Neural cell (in vitro differentiated cells): ENCODE data around the gene RNF41. TPM values are rescaled to one million over a fixed set of nuclear protein-coding genes. Genes with fewer than 3 reads are reported as not detected.

Experiments
- H2AFZ ChIP-seq: fragments of 200-600, 300-800 bp; sonication (generic), shearing (Covaris generic); 2 replicates; pipeline ENCODE4 v1.6.0; 2014; ENCODE audit warnings: low read depth, mild to moderate bottlenecking, antibody characterized with exemption, low read length, moderate library complexity
- H3F3A ChIP-seq: fragments of 200-600 bp; shearing (Covaris generic); 2 replicates; pipeline ENCODE4 v1.6.1; 2016; ENCODE audit warnings: mild to moderate bottlenecking, moderate library complexity, mixed read lengths, antibody characterized with exemption, low read length; ENCODE audit not compliant: insufficient read depth, poor library complexity, severe bottlenecking
- H3K27ac ChIP-seq: fragments of 200-600, 300-800 bp; sonication (generic), shearing (Covaris generic); 2 replicates; pipeline ENCODE4 v1.5.1; 2014; ENCODE audit warnings: mild to moderate bottlenecking, low read length, moderate library complexity
- H3K27me3 ChIP-seq: fragments of 300-800, 200-600 bp; sonication (generic), shearing (Covaris generic); 2 replicates; pipeline ENCODE4 v1.6.0; 2014; ENCODE audit warnings: mild to moderate bottlenecking, low read depth, low read length, moderate library complexity; ENCODE audit not compliant: insufficient read depth
- H3K36me3 ChIP-seq: fragments of 300-800, 200-600 bp; sonication (generic), shearing (Covaris generic); 2 replicates; pipeline ENCODE4 v1.5.1; 2014; ENCODE audit warnings: mild to moderate bottlenecking, antibody characterized with exemption, low read length, moderate library complexity; ENCODE audit not compliant: insufficient read depth
- H3K4me2 ChIP-seq: fragments of 300-800, 200-600 bp; sonication (generic), shearing (Covaris generic); 2 replicates; pipeline ENCODE4 v1.6.0; 2014; ENCODE audit warnings: mild to moderate bottlenecking, low read length
- H3K4me3 ChIP-seq: fragments of 300-800, 200-600 bp; sonication (generic), shearing (Covaris generic); 2 replicates; pipeline ENCODE4 v1.5.1; 2014; ENCODE audit warnings: mild to moderate bottlenecking, low read length, moderate library complexity
- H3K79me2 ChIP-seq: fragments of 200-600 bp; shearing (Covaris generic); replicated peaks from 2 replicates; pipeline ENCODE4 v1.6.0; 2014; ENCODE audit warnings: mild to moderate bottlenecking, low read length, moderate library complexity; ENCODE audit not compliant: insufficient read depth
- H3K9ac ChIP-seq: fragments of 300-800, 200-600 bp; sonication (generic), shearing (Covaris generic); 2 replicates; pipeline ENCODE4 v1.6.1; 2016; ENCODE audit warnings: mild to moderate bottlenecking, low read length, mixed read lengths
- H3K9me2 ChIP-seq: fragments of 200-600 bp; shearing (Covaris generic); 2 replicates; pipeline ENCODE4 v1.6.1; 2016; ENCODE audit warnings: mild to moderate bottlenecking, low read length, mixed read lengths; ENCODE audit not compliant: insufficient read depth
- H3K9me3 ChIP-seq: fragments of 200-600, 300-800 bp; sonication (generic), shearing (Covaris generic); 2 replicates; pipeline ENCODE4 v1.6.1; 2016; ENCODE audit warnings: mild to moderate bottlenecking, mixed run types, low read length, moderate library complexity, mixed read lengths
- H4K20me1 ChIP-seq: fragments of 200-600 bp; shearing (Covaris generic); 2 replicates; pipeline ENCODE4 v1.6.1; 2016; ENCODE audit warnings: mild to moderate bottlenecking, mixed run types; ENCODE audit not compliant: insufficient read depth
- EP300 ChIP-seq: fragments of 450-650 bp; conservative IDR thresholded peaks from 2 replicates; pipeline ENCODE4 v1.6.1; 2014; ENCODE audit warnings: antibody characterized with exemption, mild to moderate bottlenecking, moderate library complexity; ENCODE audit not compliant: poor library complexity, severe bottlenecking
- EZH2 ChIP-seq: fragments of 200-600, 300-800 bp; shearing (Covaris generic), sonication (generic); IDR thresholded peaks from 2 replicates; pipeline ENCODE4 v1.6.1; 2014; ENCODE audit warnings: antibody characterized with exemption, low read length, borderline replicate concordance, mild to moderate bottlenecking; ENCODE audit not compliant: insufficient read depth, poor library complexity, severe bottlenecking
- MXI1 ChIP-seq: fragments of 450-650 bp; conservative IDR thresholded peaks from 2 replicates; pipeline ENCODE4 v1.6.1; 2014; ENCODE audit warnings: antibody characterized with exemption, mild to moderate bottlenecking; ENCODE audit not compliant: poor library complexity, severe bottlenecking
- POLR2AphosphoS5 ChIP-seq: IDR thresholded peaks from 2 replicates; pipeline ENCODE4 v1.6.1; 2012
- RAD21 ChIP-seq: fragments of 450-650 bp; conservative IDR thresholded peaks from 2 replicates; pipeline ENCODE4 v1.6.1; 2014; ENCODE audit warnings: antibody characterized with exemption, mild to moderate bottlenecking, moderate library complexity
- REST ChIP-seq: IDR thresholded peaks from 2 replicates; pipeline ENCODE4 v1.6.1; 2012; ENCODE audit warnings: borderline replicate concordance
- SMC3 ChIP-seq: fragments of 450-650 bp; conservative IDR thresholded peaks from 2 replicates; pipeline ENCODE4 v1.6.1; 2014; ENCODE audit warnings: antibody characterized with exemption, mild to moderate bottlenecking, moderate library complexity; ENCODE audit not compliant: poor library complexity
- TAF1 ChIP-seq: IDR thresholded peaks from 2 replicates; pipeline ENCODE4 v1.6.1; 2012; ENCODE audit warnings: low read depth
- polyA plus RNA-seq: library from polyadenylated mRNA; depleted of rRNA; stranded (reverse); fragments of >200 nt; gene quantifications from 2 replicates; pipeline ENCODE4 v1.2.3, GENCODE V29; 2014
- TF ChIP-seq, protein P1 (sequence below): fragments of 450-650 bp; IDR thresholded peaks from 2 replicates; pipeline ENCODE4 v1.5.1; 2014; ENCODE audit warnings: antibody characterized with exemption, mild to moderate bottlenecking, moderate library complexity; ENCODE audit not compliant: poor library complexity, severe bottlenecking

RNF41 gene
- polyA plus RNA-seq, 1 donor from 2014 or later = 108 TPM

GRCh38 chr12:56188778-56189098, 33.0 kb downstream of the RNF41 start:
- peaks cover 10% of the 10 kb centered on the region for H3K36me3 ChIP-seq
- H3K27ac ChIP-seq = peak overlapping the region; percentile 97
- peak overlapping the region; percentile 99 for H3K9ac ChIP-seq
- TF ChIP-seq REST = no peak
- no peak for TF ChIP-seq SMC3
- no peak for TF ChIP-seq POLR2AphosphoS5
- TF ChIP-seq RAD21 = no peak
- TF ChIP-seq, protein P1, sequence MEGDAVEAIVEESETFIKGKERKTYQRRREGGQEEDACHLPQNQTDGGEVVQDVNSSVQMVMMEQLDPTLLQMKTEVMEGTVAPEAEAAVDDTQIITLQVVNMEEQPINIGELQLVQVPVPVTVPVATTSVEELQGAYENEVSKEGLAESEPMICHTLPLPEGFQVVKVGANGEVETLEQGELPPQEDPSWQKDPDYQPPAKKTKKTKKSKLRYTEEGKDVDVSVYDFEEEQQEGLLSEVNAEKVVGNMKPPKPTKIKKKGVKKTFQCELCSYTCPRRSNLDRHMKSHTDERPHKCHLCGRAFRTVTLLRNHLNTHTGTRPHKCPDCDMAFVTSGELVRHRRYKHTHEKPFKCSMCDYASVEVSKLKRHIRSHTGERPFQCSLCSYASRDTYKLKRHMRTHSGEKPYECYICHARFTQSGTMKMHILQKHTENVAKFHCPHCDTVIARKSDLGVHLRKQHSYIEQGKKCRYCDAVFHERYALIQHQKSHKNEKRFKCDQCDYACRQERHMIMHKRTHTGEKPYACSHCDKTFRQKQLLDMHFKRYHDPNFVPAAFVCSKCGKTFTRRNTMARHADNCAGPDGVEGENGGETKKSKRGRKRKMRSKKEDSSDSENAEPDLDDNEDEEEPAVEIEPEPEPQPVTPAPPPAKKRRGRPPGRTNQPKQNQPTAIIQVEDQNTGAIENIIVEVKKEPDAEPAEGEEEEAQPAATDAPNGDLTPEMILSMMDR = no peak
- TF ChIP-seq MXI1 = no peak
- no peak for TF ChIP-seq EP300
- no peaks in the 10 kb centered on the region for H3K9me2 ChIP-seq
- H3F3A ChIP-seq = peaks cover 7% of the 10 kb centered on the region
- no peaks in the 10 kb centered on the region for H3K27me3 ChIP-seq
- no peaks in the 10 kb centered on the region for H4K20me1 ChIP-seq
- peaks cover 35% of the 10 kb centered on the region for H3K79me2 ChIP-seq
- H3K4me2 ChIP-seq = peak overlapping the region; percentile 95
- H3K4me3 ChIP-seq = peak overlapping the region; percentile 97
- H2AFZ ChIP-seq = peak overlapping the region; percentile 66
- no peaks in the 10 kb centered on the region for H3K9me3 ChIP-seq

DNA sequence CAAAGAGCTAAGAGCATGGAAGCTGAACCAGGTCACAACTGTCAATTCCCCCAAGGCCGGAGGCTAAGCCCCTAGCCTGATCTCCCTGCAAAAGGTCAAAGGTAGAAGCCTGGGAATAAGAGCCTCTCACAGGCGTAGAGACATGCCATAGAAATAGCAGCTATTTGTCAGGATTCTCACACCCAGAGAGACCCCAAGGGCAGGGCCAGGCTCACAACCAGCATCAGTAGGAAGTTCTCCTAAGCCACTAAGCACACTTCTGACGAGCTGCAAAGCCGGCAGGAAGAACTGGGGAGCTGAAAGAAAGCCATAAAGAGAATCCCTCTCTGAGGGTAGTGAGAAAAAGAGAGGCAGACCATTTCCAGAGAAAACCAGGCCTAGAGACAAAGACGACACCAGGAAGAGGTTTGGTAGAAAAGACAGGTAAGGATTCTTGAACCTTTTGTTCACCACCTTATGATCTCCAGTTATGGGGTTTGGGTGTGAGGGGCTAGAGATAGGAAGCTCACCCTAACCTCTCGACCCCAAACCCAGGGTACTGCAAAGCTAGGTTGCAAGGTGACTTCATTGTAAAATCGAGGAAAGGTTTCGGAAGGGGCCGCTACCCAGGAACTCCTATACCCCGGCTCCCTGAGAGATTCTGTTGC, 33.5 kb downstream of the RNF41 start:
- TF ChIP-seq RAD21 (no peak), MXI1 (no peak), POLR2AphosphoS5 (no peak), EP300 (no peak), SMC3 (no peak), EZH2 (no peak), TAF1 (no peak), REST (no peak)
- TF ChIP-seq, protein P1 = no peak
- Histone ChIP-seq H3K9me3 (no peaks in the 10 kb centered on the region), H3K4me3 (peak overlapping the region; percentile 97), H2AFZ (peak overlapping the region; percentile 66), H3K27ac (peak overlapping the region; percentile 97), H3K9ac (peak overlapping the region; percentile 99), H3K27me3 (no peaks in the 10 kb centered on the region), H3F3A (peaks cover 7% of the 10 kb centered on the region), H3K79me2 (peaks cover 35% of the 10 kb centered on the region), H3K4me2 (peak overlapping the region; percentile 95), H3K36me3 (peaks cover 14% of the 10 kb centered on the region), H3K9me2 (no peaks in the 10 kb centered on the region), H4K20me1 (no peaks in the 10 kb centered on the region)
